Large intestine (tissue), 3 donors: ENCODE results near the gene C4B. TPM values are rescaled to one million over a fixed set of nuclear protein-coding genes. Genes with fewer than 3 reads are reported as not detected.
"Not testable (repeated sequence)": the region's sequence is repeated elsewhere in the genome, so short reads cannot be mapped to it uniquely, and the experiment has no call there.

Source experiments
- DNase-seq, 2 donors: peaks; one replicate each; pipeline versions ENCODE4 v3.0.0 to v3.0.0-alpha.2; 2013
- H3K27ac ChIP-seq: one replicate; pipeline ENCODE4 v1.5.1; 2013; ENCODE audit warnings: low read length
- H3K27me3 ChIP-seq: 2 replicates; pipeline ENCODE4 v1.6.1; 2013; ENCODE audit warnings: low read length; ENCODE audit not compliant: control insufficient read depth, insufficient read depth
- H3K36me3 ChIP-seq: 2 replicates; pipeline ENCODE4 v1.6.1; 2013; ENCODE audit warnings: low read length; ENCODE audit not compliant: control insufficient read depth, insufficient read depth
- H3K4me1 ChIP-seq: one replicate; pipeline ENCODE4 v1.6.1; 2013; ENCODE audit warnings: low read length; ENCODE audit not compliant: control insufficient read depth, insufficient read depth
- H3K4me3 ChIP-seq: one replicate; pipeline ENCODE4 v1.5.1; 2013; ENCODE audit warnings: low read length
- H3K9me3 ChIP-seq: one replicate; pipeline ENCODE4 v1.6.1; 2013; ENCODE audit warnings: mild to moderate bottlenecking, low read depth, low read length, moderate library complexity; ENCODE audit not compliant: control insufficient read depth
- WGBS: methylation state at CpG from one replicate; pipeline ENCODE4 v1.1.5; 2013; ENCODE audit warnings: low lambda C conversion rate; ENCODE audit not compliant: insufficient coverage; 5-methylcytosine and 5-hydroxymethylcytosine counted together
- polyA plus RNA-seq: library from polyadenylated mRNA; unstranded; fragments of 120-200 nt; gene quantifications from one replicate; pipeline ENCODE4 v1.2.1, GENCODE V29; 2013

The C4B gene
- polyA plus RNA-seq, 1 donor: 91.2 TPM

- H3K4me3 ChIP-seq, H3K9me3 ChIP-seq, DNase-seq, H3K27me3 ChIP-seq, H3K36me3 ChIP-seq, H3K27ac ChIP-seq: not testable (repeated sequence)
- H3K4me1 ChIP-seq: peaks cover 22% of the 10 kb centered on the region
- WGBS: 70% methylated on average over 2 of the region's 31 CpGs
Measured at GRCh38 chr6:32043589-32044380, 29.2 kb downstream of the C4B start.

GRCh38 chr6:32044916-32045315 is 30.3 kb downstream of the C4B start:
- DNase-seq, H3K4me3 ChIP-seq, H3K36me3 ChIP-seq, H3K27me3 ChIP-seq, H3K27ac ChIP-seq, H3K9me3 ChIP-seq: not testable (repeated sequence)
- peaks cover 22% of the 10 kb centered on the region for H3K4me1 ChIP-seq
- no CpG with 5 or more reads among the region's 18 CpGs for WGBS

GRCh38 chr6:32045811-32046449 is 31.3 kb downstream of the C4B start:
- Histone ChIP-seq H3K4me3 (no peak overlapping the region), H3K27me3 (no peaks in the 10 kb centered on the region), H3K36me3 (no peaks in the 10 kb centered on the region), H3K4me1 (peaks cover 22% of the 10 kb centered on the region), H3K27ac (peak overlapping the region; percentile 29), H3K9me3 (no peaks in the 10 kb centered on the region)
- WGBS: no CpG with 5 or more reads among the region's 22 CpGs
- DNase-seq: no peak

GRCh38 chr6:32046450-32047083 is 32.0 kb downstream of the C4B start:
- peak; percentile 25 to 31 for DNase-seq
- H3K27ac ChIP-seq: peak overlapping the region; percentile 29
- no peaks in the 10 kb centered on the region for H3K36me3 ChIP-seq
- no CpG with 5 or more reads among the region's 14 CpGs for WGBS
- no peaks in the 10 kb centered on the region for H3K9me3 ChIP-seq
- H3K27me3 ChIP-seq: no peaks in the 10 kb centered on the region
- H3K4me1 ChIP-seq: peaks cover 22% of the 10 kb centered on the region
- H3K4me3 ChIP-seq: no peak overlapping the region

GRCh38 chr6:32047084-32047478 is 32.5 kb downstream of the C4B start:
- no peaks in the 10 kb centered on the region for H3K9me3 ChIP-seq
- H3K4me3 ChIP-seq: no peak overlapping the region
- WGBS: no CpG with 5 or more reads among the region's 11 CpGs
- peak in 1 of 2 donors; percentile 6 for DNase-seq
- peaks cover 22% of the 10 kb centered on the region for H3K4me1 ChIP-seq
- no peaks in the 10 kb centered on the region for H3K36me3 ChIP-seq
- no peaks in the 10 kb centered on the region for H3K27me3 ChIP-seq
- H3K27ac ChIP-seq: no peak overlapping the region

- Histone ChIP-seq H3K4me3 (no peak overlapping the region), H3K27ac (no peak overlapping the region), H3K9me3 (no peaks in the 10 kb centered on the region), H3K36me3 (no peaks in the 10 kb centered on the region), H3K4me1 (peaks cover 22% of the 10 kb centered on the region), H3K27me3 (no peaks in the 10 kb centered on the region)
- no CpG with 5 or more reads among the region's 6 CpGs for WGBS
- DNase-seq: no peak
Measured at GRCh38 chr6:32047539-32047854, 32.9 kb downstream of the C4B start.

- Histone ChIP-seq H3K4me3 (no peak overlapping the region), H3K36me3 (no peaks in the 10 kb centered on the region), H3K4me1 (peaks cover 22% of the 10 kb centered on the region), H3K9me3 (no peaks in the 10 kb centered on the region), H3K27me3 (no peaks in the 10 kb centered on the region), H3K27ac (no peak overlapping the region)
- DNase-seq: peak; percentile 60 to 70
- WGBS: 70% methylated on average over 2 of the region's 42 CpGs
Measured at GRCh38 chr6:32047855-32048766, 33.5 kb downstream of the C4B start.

- H3K36me3 ChIP-seq, H3K27me3 ChIP-seq, H3K9me3 ChIP-seq, DNase-seq, H3K27ac ChIP-seq, H3K4me3 ChIP-seq: not testable (repeated sequence)
- peaks cover 22% of the 10 kb centered on the region for H3K4me1 ChIP-seq
- no CpG with 5 or more reads among the region's 21 CpGs for WGBS
Measured at GRCh38 chr6:32049149-32049548, 34.6 kb downstream of the C4B start.

- peaks cover 22% of the 10 kb centered on the region for H3K4me1 ChIP-seq
- no CpG with 5 or more reads among the region's 11 CpGs for WGBS
- not testable (repeated sequence) for H3K4me3 ChIP-seq, H3K27me3 ChIP-seq, H3K27ac ChIP-seq, DNase-seq, H3K36me3 ChIP-seq, H3K9me3 ChIP-seq
Measured at GRCh38 chr6:32049736-32050135, 35.1 kb downstream of the C4B start.

GRCh38 chr6:32050562-32050961 is 36.0 kb downstream of the C4B start:
- no peaks in the 10 kb centered on the region for H3K36me3 ChIP-seq
- H3K27me3 ChIP-seq: no peaks in the 10 kb centered on the region
- H3K27ac ChIP-seq: no peak overlapping the region
- no peak for DNase-seq
- H3K4me1 ChIP-seq: peaks cover 22% of the 10 kb centered on the region
- no peaks in the 10 kb centered on the region for H3K9me3 ChIP-seq
- WGBS: 60% methylated on average over 1 of the region's 5 CpGs
- no peak overlapping the region for H3K4me3 ChIP-seq
